ENCODE measurements around the gene DGKZ. TPM values are rescaled to one million over a fixed set of nuclear protein-coding genes. Genes with fewer than 3 reads are reported as not detected.

Gene DGKZ
- total and polyA plus RNA-seq, 10 donors: 44.2 to 136 (median 97.9) TPM

- peak; percentile 85 for DNase-seq
- Histone ChIP-seq H3K27ac (peak overlapping the region in 3 of 8 donors; percentile 31 to 55 (median 51)), H3K4me1 (peaks cover 9 to 77% (median 37%) of the 10 kb centered on the region in 6 donors), H3K4me3 (peak overlapping the region; percentile 32 to 72 (median 41)), H3K9me3 (no peaks in the 10 kb centered on the region), H3K27me3 (replicated peaks in 1 of 7) (peaks cover 0 to 81% (median 45%) of the 10 kb centered on the region in 7 donors), H3K36me3 (no peaks in the 10 kb centered on the region)
- TF ChIP-seq POLR2A (IDR thresholded peaks at IDR 0.05): no peak
- no peak for TF ChIP-seq POLR2AphosphoS5 (IDR thresholded peaks at IDR 0.05)
- no peak for TF ChIP-seq CTCF (IDR thresholded peaks at IDR 0.05 in 8 of 11, conservative IDR thresholded peaks at IDR 0.05 in 3 of 11)
- WGBS, 5 donors: 1 to 2% (median 2%) methylated on average over 21 to 99 of the region's 99 CpGs; no CpG with 5 or more reads in 1 of the 5 donors
- intact Hi-C loops (cut with DNase I; ENCODE audit: low total_unique reads): no loop called here
Measured at GRCh38 chr11:46332568-46333393, 14.5 kb upstream of the DGKZ start.

GRCh38 chr11:46333394-46333947 is 13.8 kb upstream of the DGKZ start:
- peaks cover 9 to 84% (median 42%) of the 10 kb centered on the region in 6 donors for H3K4me1 ChIP-seq
- intact Hi-C loops (cut with DNase I; ENCODE audit: low total_unique reads): no loop called here
- no peak for DNase-seq
- no peaks in the 10 kb centered on the region for H3K36me3 ChIP-seq
- peaks cover 0 to 88% (median 45%) of the 10 kb centered on the region in 7 donors for H3K27me3 ChIP-seq (replicated peaks in 1 of 7)
- peak overlapping the region; percentile 32 to 72 (median 41) for H3K4me3 ChIP-seq
- no peaks in the 10 kb centered on the region for H3K9me3 ChIP-seq
- peak overlapping the region in 3 of 8 donors; percentile 31 to 55 (median 51) for H3K27ac ChIP-seq
- TF ChIP-seq POLR2A (IDR thresholded peaks at IDR 0.05) (no peak), POLR2AphosphoS5 (IDR thresholded peaks at IDR 0.05) (no peak), CTCF (IDR thresholded peaks at IDR 0.05 in 8 of 11, conservative IDR thresholded peaks at IDR 0.05 in 3 of 11) (no peak)
- 13 to 30% (median 15%) methylated on average over 12 to 25 of the region's 25 CpGs for WGBS, 5 donors

- Histone ChIP-seq H3K9me3 (no peaks in the 10 kb centered on the region), H3K27ac (no peak overlapping the region), H3K4me3 (no peak overlapping the region), H3K36me3 (no peaks in the 10 kb centered on the region), H3K27me3 (replicated peaks in 1 of 7) (peaks cover 0 to 91% (median 45%) of the 10 kb centered on the region in 7 donors), H3K4me1 (peaks cover 9 to 91% (median 49%) of the 10 kb centered on the region in 6 donors)
- 88 to 100% (median 90%) methylated on average over 2 to 3 of the region's 3 CpGs for WGBS, 5 donors
- intact Hi-C loops (cut with DNase I; ENCODE audit: low total_unique reads): no loop called here
- no peak for TF ChIP-seq POLR2AphosphoS5 (IDR thresholded peaks at IDR 0.05)
- TF ChIP-seq POLR2A (IDR thresholded peaks at IDR 0.05): no peak
- no peak for TF ChIP-seq CTCF (IDR thresholded peaks at IDR 0.05 in 8 of 11, conservative IDR thresholded peaks at IDR 0.05 in 3 of 11)
- no peak for DNase-seq
Measured at GRCh38 chr11:46334211-46334610, 13.1 kb upstream of the DGKZ start.

GRCh38 chr11:46335271-46335670 is 12.0 kb upstream of the DGKZ start:
- 80 to 94% (median 91%) methylated on average over 6 of the region's 6 CpGs for WGBS, 5 donors
- Histone ChIP-seq H3K27ac (no peak overlapping the region), H3K4me3 (no peak overlapping the region), H3K4me1 (peaks cover 12 to 96% (median 55%) of the 10 kb centered on the region in 6 donors), H3K27me3 (replicated peaks in 1 of 7) (peaks cover 0 to 81% (median 44%) of the 10 kb centered on the region in 7 donors), H3K9me3 (no peaks in the 10 kb centered on the region), H3K36me3 (no peaks in the 10 kb centered on the region)
- DNase-seq: no peak
- no peak for TF ChIP-seq POLR2A (IDR thresholded peaks at IDR 0.05)
- intact Hi-C loops (cut with DNase I; ENCODE audit: low total_unique reads): no loop called here
